IMR-90 (cell line): Measurements from ENCODE around the gene MAN1A2.

Experiments
- FOS ChIP-seq: fragments of 150-350 bp; IDR thresholded peaks from 2 replicates; pipeline ENCODE4 v1.6.1; 2016; ENCODE audit warnings: low read depth, low read length
- POLR2A ChIP-seq: IDR thresholded peaks from 2 replicates; pipeline ENCODE4 v1.6.1; 2012; ENCODE audit warnings: mild to moderate bottlenecking, low read depth, low read length
- TF ChIP-seq, protein P1 (sequence below): conservative IDR thresholded peaks from 2 replicates; pipeline ENCODE4 v1.5.1; 2012; ENCODE audit warnings: mild to moderate bottlenecking, low read depth, low read length, improper control_type of control experiment
- TF ChIP-seq, protein P2 (sequence below): fragments of 150-350 bp; IDR thresholded peaks from 2 replicates; pipeline ENCODE4 v1.6.1; 2017; ENCODE audit warnings: mild to moderate bottlenecking, antibody characterized with exemption, low read length, low read depth

DNA sequence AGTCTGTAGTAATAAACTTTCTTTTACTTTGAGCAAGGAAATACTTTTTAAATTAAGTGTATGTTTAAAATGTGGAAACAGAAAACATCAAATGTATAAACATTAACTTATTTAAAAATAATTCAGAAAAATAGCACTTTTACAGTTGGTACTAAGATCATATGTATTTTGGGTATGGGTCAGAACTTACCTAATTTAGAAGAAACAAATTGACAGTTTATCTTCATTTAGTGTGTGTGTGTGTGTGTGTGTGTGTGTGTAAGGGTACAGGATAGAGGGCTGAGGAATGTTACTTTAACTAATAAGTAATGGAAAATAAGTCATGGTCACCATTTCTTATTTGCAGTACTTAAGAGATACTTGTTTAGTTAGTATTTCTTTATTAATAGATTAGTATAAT, 3.3 kb downstream of the MAN1A2 start:
- TF ChIP-seq, protein P1, sequence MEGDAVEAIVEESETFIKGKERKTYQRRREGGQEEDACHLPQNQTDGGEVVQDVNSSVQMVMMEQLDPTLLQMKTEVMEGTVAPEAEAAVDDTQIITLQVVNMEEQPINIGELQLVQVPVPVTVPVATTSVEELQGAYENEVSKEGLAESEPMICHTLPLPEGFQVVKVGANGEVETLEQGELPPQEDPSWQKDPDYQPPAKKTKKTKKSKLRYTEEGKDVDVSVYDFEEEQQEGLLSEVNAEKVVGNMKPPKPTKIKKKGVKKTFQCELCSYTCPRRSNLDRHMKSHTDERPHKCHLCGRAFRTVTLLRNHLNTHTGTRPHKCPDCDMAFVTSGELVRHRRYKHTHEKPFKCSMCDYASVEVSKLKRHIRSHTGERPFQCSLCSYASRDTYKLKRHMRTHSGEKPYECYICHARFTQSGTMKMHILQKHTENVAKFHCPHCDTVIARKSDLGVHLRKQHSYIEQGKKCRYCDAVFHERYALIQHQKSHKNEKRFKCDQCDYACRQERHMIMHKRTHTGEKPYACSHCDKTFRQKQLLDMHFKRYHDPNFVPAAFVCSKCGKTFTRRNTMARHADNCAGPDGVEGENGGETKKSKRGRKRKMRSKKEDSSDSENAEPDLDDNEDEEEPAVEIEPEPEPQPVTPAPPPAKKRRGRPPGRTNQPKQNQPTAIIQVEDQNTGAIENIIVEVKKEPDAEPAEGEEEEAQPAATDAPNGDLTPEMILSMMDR = no peak
- TF ChIP-seq FOS (no peak), POLR2A (no peak)
- TF ChIP-seq, protein P2, sequence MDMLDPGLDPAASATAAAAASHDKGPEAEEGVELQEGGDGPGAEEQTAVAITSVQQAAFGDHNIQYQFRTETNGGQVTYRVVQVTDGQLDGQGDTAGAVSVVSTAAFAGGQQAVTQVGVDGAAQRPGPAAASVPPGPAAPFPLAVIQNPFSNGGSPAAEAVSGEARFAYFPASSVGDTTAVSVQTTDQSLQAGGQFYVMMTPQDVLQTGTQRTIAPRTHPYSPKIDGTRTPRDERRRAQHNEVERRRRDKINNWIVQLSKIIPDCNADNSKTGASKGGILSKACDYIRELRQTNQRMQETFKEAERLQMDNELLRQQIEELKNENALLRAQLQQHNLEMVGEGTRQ = no peak
